NCI-H82 treated with DMSO at 0.1 percent for 48 hours (cell line): ENCODE measurements around the gene PCDHA12.
"Not testable (repeated sequence)": the region's sequence is repeated elsewhere in the genome, so short reads cannot be mapped to it uniquely, and the experiment has no call there.

ENCODE experiments used
- DNase-seq: peaks from one replicate; lab custom pipeline; 2025; ENCODE audit not compliant: unreplicated experiment; lab: John Stamatoyannopoulos, UW

Gene PCDHA12

GRCh38 chr5:140875085-140876065 lies at the start of gene PCDHA12:
PCDHA12 (plus strand) TSS chr5:140875308; CDS start chr5:140875473, 165 bp downstream.
- DNase-seq, result no peak

DNA sequence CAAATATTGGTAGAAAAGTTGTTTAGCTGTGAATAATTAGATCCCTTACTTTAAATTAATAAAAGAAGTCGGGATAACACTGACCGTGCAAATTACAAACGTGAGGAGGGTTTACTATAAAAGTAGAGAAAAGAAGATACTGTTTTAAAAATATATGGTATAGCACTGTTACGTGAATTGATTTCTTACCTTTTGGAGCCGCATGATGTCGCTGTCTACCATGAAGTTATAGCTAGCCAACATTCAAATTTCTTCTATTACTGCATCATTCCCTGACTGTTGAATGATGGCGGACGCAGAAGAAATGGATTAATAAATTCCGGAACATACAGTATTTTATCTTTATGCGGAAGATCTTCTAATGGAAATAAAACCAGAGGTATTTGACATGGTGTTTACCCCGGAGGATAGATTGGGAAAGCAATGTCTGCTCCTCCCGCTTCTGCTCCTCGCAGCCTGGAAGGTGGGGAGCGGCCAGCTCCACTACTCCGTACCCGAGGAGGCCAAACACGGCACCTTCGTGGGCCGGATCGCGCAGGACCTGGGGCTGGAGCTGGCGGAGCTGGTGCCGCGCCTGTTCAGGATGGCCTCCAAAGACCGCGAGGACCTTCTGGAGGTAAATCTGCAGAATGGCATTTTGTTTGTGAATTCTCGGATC lies 47.3 kb upstream of the PCDHA12 start, which contains the start of gene PCDHA6:
Gene PCDHA6, plus strand, starts transcription at position 257 of the 658 bp plus-strand sequence. Its CDS starts 132 bp downstream, at position 389.
- DNase-seq, result no peak

GRCh38 chr5:140828362-140828737 lies 46.8 kb upstream of the PCDHA12 start:
- DNase-seq, result no peak

- not testable (repeated sequence) for DNase-seq
Observed at GRCh38 chr5:140829511-140830501, 45.3 kb upstream of the PCDHA12 start.

GRCh38 chr5:140833993-140834392 lies 41.1 kb upstream of the PCDHA12 start, which contains the start of gene PCDHA7:
PCDHA7 (plus strand) TSS chr5:140834269; CDS start chr5:140834384, 115 bp downstream.
- DNase-seq, result no peak

GRCh38 chr5:140834439-140835008 lies 40.6 kb upstream of the PCDHA12 start:
- DNase-seq, result not testable (repeated sequence)

- no peak for DNase-seq
Observed at GRCh38 chr5:140835622-140836510, 39.2 kb upstream of the PCDHA12 start.

- DNase-seq, result peak; percentile 12
Observed at GRCh38 chr5:140840978-140841962, 33.8 kb upstream of the PCDHA12 start, which contains the start of gene PCDHA8. PCDHA8 (plus strand) TSS chr5:140841187; CDS start chr5:140841322, 135 bp downstream.

- no peak for DNase-seq
Observed at GRCh38 chr5:140842798-140843733, 32.0 kb upstream of the PCDHA12 start.

- DNase-seq, result not testable (repeated sequence)
Observed at GRCh38 chr5:140848139-140849102, 26.7 kb upstream of the PCDHA12 start, which contains the start of gene PCDHA9. PCDHA9 (plus strand) TSS chr5:140848382; CDS start chr5:140848496, 114 bp downstream.

DNA sequence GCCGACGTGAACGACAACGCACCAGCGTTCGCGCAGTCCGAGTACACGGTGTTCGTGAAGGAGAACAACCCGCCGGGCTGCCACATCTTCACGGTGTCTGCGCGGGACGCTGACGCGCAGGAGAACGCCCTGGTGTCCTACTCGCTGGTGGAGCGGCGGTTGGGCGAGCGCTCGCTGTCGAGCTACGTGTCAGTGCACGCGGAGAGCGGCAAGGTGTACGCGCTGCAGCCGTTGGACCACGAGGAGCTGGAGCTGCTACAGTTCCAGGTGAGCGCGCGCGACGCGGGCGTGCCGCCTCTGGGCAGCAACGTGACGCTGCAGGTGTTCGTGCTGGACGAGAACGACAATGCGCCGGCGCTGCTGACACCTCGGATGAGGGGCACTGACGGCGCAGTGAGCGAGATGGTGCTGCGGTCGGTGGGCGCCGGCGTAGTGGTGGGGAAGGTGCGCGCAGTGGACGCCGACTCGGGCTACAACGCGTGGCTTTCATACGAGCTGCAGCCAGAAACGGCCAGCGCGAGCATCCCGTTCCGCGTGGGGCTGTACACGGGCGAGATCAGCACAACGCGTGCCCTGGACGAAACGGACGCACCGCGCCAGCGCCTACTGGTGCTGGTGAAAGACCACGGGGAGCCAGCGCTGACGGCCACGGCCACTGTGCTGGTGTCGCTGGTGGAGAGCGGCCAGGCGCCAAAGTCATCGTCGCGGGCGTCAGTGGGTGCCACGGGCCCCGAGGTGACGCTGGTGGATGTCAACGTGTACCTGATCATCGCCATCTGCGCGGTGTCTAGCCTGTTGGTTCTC lies 25.1 kb upstream of the PCDHA12 start:
- DNase-seq, result not testable (repeated sequence)

GRCh38 chr5:140855772-140856674 lies 19.1 kb upstream of the PCDHA12 start, which contains the start of gene PCDHA10:
PCDHA10 (plus strand) TSS chr5:140855897; CDS start chr5:140856049, 152 bp downstream.
- DNase-seq, result no peak

GRCh38 chr5:140857177-140857986 lies 17.7 kb upstream of the PCDHA12 start:
- DNase-seq, result no peak
